ENCODE results near the gene ANP32B.

DNA sequence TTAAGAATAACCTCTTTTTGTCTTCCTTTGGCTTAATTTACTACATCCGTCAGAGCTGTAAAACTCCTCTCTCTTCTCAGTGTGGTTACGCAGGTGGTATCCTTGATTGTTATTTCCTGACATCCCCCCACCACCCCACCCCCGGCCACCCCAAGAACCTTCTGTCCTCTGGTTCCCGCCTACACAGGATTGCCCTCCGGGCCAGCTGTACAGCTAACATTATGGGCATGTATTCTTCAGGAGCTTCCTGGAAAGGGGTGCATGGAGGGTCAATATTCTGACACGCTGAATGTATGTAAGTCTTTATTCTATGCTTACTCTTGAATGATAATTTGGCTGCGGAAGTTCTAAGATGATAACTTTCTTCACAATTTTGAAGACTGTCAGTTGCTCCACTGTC lies 13.0 kb upstream of the ANP32B start:
- TF ChIP-seq POLR2A (IDR thresholded peaks at IDR 0.05) (no peak), EP300 (IDR thresholded peaks at IDR 0.05) (no peak)
- TF ChIP-seq, protein P1, sequence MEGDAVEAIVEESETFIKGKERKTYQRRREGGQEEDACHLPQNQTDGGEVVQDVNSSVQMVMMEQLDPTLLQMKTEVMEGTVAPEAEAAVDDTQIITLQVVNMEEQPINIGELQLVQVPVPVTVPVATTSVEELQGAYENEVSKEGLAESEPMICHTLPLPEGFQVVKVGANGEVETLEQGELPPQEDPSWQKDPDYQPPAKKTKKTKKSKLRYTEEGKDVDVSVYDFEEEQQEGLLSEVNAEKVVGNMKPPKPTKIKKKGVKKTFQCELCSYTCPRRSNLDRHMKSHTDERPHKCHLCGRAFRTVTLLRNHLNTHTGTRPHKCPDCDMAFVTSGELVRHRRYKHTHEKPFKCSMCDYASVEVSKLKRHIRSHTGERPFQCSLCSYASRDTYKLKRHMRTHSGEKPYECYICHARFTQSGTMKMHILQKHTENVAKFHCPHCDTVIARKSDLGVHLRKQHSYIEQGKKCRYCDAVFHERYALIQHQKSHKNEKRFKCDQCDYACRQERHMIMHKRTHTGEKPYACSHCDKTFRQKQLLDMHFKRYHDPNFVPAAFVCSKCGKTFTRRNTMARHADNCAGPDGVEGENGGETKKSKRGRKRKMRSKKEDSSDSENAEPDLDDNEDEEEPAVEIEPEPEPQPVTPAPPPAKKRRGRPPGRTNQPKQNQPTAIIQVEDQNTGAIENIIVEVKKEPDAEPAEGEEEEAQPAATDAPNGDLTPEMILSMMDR (IDR thresholded peaks at IDR 0.05), result no peak

Data from sigmoid colon (tissue), 4 donors.